B cell (primary cell): ENCODE measurements around the gene RGS3.

Experiments
- EZH2 ChIP-seq: IDR thresholded peaks from 2 replicates; pipeline ENCODE4 v1.6.1; 2012; ENCODE audit warnings: borderline replicate concordance, low read depth, mild to moderate bottlenecking, moderate library complexity, low read length; ENCODE audit not compliant: insufficient read depth, poor library complexity, severe bottlenecking
- TF ChIP-seq, protein P1 (sequence below): fragments of 200-600 bp; IDR thresholded peaks from one replicate; pipeline ENCODE4 v1.8.0; 2022; ENCODE audit warnings: antibody characterized with exemption, mild to moderate bottlenecking

DNA sequence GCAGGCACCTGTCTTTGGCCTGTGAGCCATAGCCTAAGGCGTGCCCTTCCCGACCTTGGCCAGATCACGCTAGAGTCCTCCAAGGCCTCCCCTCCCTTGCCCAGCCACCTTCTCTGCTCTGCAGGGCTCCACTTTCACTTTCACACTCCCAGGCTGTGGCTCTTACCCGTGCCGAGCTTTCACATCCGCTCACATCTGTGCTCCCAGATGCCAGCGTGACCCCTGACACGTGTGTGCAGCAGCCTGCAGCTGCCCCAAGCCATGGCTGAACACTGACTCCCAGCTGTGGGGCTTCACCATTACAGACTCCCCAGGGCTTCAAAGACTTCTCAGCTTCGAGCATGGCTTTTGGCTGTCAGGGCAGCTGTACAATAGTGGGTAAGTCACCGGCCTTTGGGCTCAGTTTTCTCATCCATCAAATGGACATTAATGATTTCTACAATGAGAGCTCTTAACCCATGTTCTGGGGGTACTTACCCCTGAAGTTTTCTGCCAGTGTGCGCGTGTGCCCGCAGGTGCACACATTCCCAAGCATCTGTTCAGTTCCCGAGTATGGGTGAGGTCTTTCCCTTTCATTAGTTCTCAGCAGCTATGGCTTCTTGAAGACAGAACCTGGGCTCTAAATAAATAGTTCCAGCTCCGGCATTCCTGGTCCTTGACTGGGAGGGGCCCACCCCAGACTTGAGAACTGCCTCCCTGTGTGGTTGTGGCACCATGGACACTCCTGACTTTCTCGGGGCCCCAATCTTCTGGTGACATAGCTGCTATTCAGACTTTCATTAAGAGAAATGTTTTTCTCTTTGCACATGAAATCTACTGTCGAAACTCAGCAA, 118.6 kb downstream of the RGS3 start:
- TF ChIP-seq, protein P1, sequence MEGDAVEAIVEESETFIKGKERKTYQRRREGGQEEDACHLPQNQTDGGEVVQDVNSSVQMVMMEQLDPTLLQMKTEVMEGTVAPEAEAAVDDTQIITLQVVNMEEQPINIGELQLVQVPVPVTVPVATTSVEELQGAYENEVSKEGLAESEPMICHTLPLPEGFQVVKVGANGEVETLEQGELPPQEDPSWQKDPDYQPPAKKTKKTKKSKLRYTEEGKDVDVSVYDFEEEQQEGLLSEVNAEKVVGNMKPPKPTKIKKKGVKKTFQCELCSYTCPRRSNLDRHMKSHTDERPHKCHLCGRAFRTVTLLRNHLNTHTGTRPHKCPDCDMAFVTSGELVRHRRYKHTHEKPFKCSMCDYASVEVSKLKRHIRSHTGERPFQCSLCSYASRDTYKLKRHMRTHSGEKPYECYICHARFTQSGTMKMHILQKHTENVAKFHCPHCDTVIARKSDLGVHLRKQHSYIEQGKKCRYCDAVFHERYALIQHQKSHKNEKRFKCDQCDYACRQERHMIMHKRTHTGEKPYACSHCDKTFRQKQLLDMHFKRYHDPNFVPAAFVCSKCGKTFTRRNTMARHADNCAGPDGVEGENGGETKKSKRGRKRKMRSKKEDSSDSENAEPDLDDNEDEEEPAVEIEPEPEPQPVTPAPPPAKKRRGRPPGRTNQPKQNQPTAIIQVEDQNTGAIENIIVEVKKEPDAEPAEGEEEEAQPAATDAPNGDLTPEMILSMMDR = peak; percentile 70
- no peak for TF ChIP-seq EZH2
